ENCODE measurements around the gene SPEM3. TPM values are rescaled to one million over a fixed set of nuclear protein-coding genes. Genes with fewer than 3 reads are reported as not detected.
A peak's percentile ranks its signal among the peaks of the same experiment; 100 is the strongest.

SPEM3 gene
- total and polyA plus RNA-seq, 2 of the 13 experiments (the other 11 are each of a cell fraction or from before 2014, with no cell fraction given) = not detected

DNA sequence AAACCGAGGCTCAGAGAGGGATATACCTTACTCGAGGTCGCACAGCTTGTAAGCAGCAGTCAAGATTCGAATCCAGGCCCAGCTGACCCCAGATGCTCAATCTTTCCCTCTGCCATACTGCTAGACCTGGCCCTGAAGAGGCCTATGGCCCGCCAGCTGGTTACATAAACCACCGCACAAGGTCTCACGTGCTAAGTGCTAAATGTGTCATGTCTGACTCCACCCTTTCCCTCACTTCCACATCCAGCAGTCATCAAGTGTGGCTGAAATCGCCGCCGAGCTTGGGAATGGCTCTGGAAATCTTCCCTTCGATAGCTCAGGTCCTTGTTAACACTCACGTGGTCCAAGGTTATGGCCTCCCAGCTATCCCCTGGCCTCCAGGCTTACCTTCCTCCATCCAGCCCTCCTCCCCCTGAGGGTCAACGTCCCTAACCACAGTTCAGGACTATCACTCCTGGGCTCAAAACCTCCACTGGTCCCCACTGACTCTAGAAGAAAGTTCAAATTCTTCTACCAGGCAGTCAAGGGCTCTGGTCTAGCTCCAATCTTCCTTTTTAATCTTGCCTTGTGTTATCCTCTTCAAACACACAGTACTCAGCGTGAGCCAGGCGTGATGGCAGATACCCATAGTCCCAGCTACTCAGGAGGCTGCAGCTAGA, 47.2 kb downstream of the SPEM3 start (continued):
- TF ChIP-seq, protein P1, sequence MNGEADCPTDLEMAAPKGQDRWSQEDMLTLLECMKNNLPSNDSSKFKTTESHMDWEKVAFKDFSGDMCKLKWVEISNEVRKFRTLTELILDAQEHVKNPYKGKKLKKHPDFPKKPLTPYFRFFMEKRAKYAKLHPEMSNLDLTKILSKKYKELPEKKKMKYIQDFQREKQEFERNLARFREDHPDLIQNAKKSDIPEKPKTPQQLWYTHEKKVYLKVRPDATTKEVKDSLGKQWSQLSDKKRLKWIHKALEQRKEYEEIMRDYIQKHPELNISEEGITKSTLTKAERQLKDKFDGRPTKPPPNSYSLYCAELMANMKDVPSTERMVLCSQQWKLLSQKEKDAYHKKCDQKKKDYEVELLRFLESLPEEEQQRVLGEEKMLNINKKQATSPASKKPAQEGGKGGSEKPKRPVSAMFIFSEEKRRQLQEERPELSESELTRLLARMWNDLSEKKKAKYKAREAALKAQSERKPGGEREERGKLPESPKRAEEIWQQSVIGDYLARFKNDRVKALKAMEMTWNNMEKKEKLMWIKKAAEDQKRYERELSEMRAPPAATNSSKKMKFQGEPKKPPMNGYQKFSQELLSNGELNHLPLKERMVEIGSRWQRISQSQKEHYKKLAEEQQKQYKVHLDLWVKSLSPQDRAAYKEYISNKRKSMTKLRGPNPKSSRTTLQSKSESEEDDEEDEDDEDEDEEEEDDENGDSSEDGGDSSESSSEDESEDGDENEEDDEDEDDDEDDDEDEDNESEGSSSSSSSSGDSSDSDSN (CRISPR knock-in tag; IDR thresholded peaks at IDR 0.05) = peak; percentile 26; the same call in 1 of the 2 replicates
- TF ChIP-seq, protein P2, sequence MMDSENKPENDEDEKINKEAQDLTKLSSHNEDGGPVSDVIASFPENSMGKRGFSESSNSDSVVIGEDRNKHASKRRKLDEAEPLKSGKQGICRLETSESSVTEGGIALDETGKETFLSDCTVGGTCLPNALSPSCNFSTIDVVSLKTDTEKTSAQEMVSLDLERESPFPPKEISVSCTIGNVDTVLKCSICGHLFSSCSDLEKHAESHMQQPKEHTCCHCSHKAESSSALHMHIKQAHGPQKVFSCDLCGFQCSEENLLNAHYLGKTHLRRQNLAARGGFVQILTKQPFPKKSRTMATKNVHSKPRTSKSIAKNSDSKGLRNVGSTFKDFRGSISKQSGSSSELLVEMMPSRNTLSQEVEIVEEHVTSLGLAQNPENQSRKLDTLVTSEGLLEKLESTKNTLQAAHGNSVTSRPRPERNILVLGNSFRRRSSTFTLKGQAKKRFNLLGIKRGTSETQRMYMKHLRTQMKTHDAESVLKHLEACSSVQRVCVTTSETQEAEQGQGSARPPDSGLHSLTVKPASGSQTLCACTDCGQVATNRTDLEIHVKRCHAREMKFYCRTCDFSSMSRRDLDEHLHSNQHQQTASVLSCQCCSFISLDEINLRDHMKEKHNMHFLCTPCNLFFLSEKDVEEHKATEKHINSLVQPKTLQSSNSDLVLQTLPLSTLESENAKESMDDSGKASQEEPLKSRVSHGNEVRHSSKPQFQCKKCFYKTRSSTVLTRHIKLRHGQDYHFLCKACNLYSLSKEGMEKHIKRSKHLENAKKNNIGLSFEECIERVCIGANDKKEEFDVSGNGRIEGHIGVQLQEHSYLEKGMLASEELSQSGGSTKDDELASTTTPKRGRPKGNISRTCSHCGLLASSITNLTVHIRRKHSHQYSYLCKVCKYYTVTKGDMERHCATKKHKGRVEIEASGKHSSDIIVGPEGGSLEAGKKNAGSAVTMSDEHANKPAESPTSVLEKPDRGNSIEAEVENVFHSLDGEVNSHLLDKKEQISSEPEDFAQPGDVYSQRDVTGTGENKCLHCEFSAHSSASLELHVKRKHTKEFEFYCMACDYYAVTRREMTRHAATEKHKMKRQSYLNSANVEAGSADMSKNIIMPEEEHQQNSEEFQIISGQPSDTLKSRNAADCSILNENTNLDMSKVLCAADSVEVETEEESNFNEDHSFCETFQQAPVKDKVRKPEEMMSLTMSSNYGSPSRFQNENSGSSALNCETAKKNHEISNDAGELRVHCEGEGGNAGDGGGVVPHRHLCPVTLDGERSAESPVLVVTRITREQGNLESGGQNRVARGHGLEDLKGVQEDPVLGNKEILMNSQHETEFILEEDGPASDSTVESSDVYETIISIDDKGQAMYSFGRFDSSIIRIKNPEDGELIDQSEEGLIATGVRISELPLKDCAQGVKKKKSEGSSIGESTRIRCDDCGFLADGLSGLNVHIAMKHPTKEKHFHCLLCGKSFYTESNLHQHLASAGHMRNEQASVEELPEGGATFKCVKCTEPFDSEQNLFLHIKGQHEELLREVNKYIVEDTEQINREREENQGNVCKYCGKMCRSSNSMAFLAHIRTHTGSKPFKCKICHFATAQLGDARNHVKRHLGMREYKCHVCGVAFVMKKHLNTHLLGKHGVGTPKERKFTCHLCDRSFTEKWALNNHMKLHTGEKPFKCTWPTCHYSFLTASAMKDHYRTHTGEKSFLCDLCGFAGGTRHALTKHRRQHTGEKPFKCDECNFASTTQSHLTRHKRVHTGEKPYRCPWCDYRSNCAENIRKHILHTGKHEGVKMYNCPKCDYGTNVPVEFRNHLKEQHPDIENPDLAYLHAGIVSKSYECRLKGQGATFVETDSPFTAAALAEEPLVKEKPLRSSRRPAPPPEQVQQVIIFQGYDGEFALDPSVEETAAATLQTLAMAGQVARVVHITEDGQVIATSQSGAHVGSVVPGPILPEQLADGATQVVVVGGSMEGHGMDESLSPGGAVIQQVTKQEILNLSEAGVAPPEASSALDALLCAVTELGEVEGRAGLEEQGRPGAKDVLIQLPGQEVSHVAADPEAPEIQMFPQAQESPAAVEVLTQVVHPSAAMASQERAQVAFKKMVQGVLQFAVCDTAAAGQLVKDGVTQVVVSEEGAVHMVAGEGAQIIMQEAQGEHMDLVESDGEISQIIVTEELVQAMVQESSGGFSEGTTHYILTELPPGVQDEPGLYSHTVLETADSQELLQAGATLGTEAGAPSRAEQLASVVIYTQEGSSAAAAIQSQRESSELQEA (CRISPR knock-in tag; IDR thresholded peaks at IDR 0.05; ENCODE audit: not compliant biosample characterization) = no peak
- TF ChIP-seq ZNF678 (CRISPR knock-in tag; IDR thresholded peaks at IDR 0.05) = no peak
- no peak for TF ChIP-seq ZFP62 (CRISPR knock-in tag; IDR thresholded peaks at IDR 0.05)
- no peak for TF ChIP-seq DNMT1 (CRISPR knock-in tag; IDR thresholded peaks at IDR 0.05)
- TF ChIP-seq, protein P3, sequence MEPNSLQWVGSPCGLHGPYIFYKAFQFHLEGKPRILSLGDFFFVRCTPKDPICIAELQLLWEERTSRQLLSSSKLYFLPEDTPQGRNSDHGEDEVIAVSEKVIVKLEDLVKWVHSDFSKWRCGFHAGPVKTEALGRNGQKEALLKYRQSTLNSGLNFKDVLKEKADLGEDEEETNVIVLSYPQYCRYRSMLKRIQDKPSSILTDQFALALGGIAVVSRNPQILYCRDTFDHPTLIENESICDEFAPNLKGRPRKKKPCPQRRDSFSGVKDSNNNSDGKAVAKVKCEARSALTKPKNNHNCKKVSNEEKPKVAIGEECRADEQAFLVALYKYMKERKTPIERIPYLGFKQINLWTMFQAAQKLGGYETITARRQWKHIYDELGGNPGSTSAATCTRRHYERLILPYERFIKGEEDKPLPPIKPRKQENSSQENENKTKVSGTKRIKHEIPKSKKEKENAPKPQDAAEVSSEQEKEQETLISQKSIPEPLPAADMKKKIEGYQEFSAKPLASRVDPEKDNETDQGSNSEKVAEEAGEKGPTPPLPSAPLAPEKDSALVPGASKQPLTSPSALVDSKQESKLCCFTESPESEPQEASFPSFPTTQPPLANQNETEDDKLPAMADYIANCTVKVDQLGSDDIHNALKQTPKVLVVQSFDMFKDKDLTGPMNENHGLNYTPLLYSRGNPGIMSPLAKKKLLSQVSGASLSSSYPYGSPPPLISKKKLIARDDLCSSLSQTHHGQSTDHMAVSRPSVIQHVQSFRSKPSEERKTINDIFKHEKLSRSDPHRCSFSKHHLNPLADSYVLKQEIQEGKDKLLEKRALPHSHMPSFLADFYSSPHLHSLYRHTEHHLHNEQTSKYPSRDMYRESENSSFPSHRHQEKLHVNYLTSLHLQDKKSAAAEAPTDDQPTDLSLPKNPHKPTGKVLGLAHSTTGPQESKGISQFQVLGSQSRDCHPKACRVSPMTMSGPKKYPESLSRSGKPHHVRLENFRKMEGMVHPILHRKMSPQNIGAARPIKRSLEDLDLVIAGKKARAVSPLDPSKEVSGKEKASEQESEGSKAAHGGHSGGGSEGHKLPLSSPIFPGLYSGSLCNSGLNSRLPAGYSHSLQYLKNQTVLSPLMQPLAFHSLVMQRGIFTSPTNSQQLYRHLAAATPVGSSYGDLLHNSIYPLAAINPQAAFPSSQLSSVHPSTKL (CRISPR knock-in tag; IDR thresholded peaks at IDR 0.05) = peak; percentile 21; the same call in 1 of the 2 replicates
- no peak for TF ChIP-seq KLF9 (CRISPR knock-in tag; IDR thresholded peaks at IDR 0.05; ENCODE audit: low read depth)
- no peak for TF ChIP-seq ZNF430 (CRISPR knock-in tag; IDR thresholded peaks at IDR 0.05)
- TF ChIP-seq, protein P4, sequence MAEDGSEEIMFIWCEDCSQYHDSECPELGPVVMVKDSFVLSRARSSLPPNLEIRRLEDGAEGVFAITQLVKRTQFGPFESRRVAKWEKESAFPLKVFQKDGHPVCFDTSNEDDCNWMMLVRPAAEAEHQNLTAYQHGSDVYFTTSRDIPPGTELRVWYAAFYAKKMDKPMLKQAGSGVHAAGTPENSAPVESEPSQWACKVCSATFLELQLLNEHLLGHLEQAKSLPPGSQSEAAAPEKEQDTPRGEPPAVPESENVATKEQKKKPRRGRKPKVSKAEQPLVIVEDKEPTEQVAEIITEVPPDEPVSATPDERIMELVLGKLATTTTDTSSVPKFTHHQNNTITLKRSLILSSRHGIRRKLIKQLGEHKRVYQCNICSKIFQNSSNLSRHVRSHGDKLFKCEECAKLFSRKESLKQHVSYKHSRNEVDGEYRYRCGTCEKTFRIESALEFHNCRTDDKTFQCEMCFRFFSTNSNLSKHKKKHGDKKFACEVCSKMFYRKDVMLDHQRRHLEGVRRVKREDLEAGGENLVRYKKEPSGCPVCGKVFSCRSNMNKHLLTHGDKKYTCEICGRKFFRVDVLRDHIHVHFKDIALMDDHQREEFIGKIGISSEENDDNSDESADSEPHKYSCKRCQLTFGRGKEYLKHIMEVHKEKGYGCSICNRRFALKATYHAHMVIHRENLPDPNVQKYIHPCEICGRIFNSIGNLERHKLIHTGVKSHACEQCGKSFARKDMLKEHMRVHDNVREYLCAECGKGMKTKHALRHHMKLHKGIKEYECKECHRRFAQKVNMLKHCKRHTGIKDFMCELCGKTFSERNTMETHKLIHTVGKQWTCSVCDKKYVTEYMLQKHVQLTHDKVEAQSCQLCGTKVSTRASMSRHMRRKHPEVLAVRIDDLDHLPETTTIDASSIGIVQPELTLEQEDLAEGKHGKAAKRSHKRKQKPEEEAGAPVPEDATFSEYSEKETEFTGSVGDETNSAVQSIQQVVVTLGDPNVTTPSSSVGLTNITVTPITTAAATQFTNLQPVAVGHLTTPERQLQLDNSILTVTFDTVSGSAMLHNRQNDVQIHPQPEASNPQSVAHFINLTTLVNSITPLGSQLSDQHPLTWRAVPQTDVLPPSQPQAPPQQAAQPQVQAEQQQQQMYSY (CRISPR knock-in tag; IDR thresholded peaks at IDR 0.05) = no peak
- TF ChIP-seq ATF7-NPFF (CRISPR knock-in tag; IDR thresholded peaks at IDR 0.05; ENCODE audit: low read depth) = no peak

All from HepG2 (cell line).